Uterus (tissue), 4 donors: ENCODE measurements around the gene LSP1. TPM values are rescaled to one million over a fixed set of nuclear protein-coding genes. Genes with fewer than 3 reads are reported as not detected.

Experiments
- DNase-seq, 2 donors: peaks; one replicate each; pipeline ENCODE4 v3.0.0-alpha.2; 2019 to 2020
- H3K27ac ChIP-seq, 2 donors: fragments of 200-600 bp; sonication (generic); 1 replicate in 1 of 2; 2 replicates in 1 of 2; pipeline ENCODE4 v1.5.1; 2016 to 2018
- H3K27me3 ChIP-seq, 2 donors: fragments of 200-600 bp; sonication (generic); one replicate each; pipeline ENCODE4 v1.5.1; 2018 to 2019; ENCODE audit warnings: control low read depth in 1 of 2
- H3K36me3 ChIP-seq, 2 donors: fragments of 200-600 bp; sonication (generic); one replicate each; pipeline ENCODE4 v1.5.1; 2019; ENCODE audit warnings: control low read depth in 1 of 2
- H3K4me1 ChIP-seq, 2 donors: fragments of 200-600 bp; sonication (generic); one replicate each; pipeline ENCODE4 v1.5.1; 2018 to 2019; ENCODE audit warnings: control low read depth in 1 of 2
- H3K4me3 ChIP-seq, 2 donors: fragments of 200-600 bp; sonication (generic); 1 replicate in 1 of 2; 2 replicates in 1 of 2; pipeline ENCODE4 v1.5.1; 2018 to 2019; ENCODE audit warnings: mild to moderate bottlenecking in 1 of 2
- H3K9me3 ChIP-seq, 2 donors: fragments of 200-600 bp; sonication (generic); one replicate each; pipeline ENCODE4 v1.5.1; 2019; ENCODE audit warnings: control low read depth in 1 of 2
- POLR2A ChIP-seq, 2 donors: fragments of 450-650 bp; IDR thresholded peaks; one replicate each; pipeline ENCODE4 v1.6.1; 2016; ENCODE audit warnings: antibody characterized with exemption in 2 of 2, mild to moderate bottlenecking in 1 of 2, moderate library complexity in 1 of 2
- intact Hi-C: fragments of 100-400 bp; cut with DNase I; formaldehyde crosslinking; loops from one replicate; pipeline ENCODE4 v1.15.1; 2023; ENCODE audit warnings: low total_unique reads
- total RNA-seq, 4 donors: library from RNA; depleted of rRNA in 3 of 4; stranded (reverse); fragments of >200 nt in 3 of 4; gene quantifications; one replicate each; pipeline versions ENCODE4 v1.1.0 to v1.2.4, GENCODE V29; 2014 to 2023
- TF ChIP-seq, protein P1 (sequence below), 4 experiments: fragments of 200-600 bp in 2 of 4; fragments of 450-650 bp in 2 of 4; sonication (generic) in 2 of 4; IDR thresholded peaks; one replicate each; pipeline ENCODE4 v1.5.1; 2016 to 2019; ENCODE audit warnings: antibody characterized with exemption in 4 of 4, mild to moderate bottlenecking in 2 of 4, moderate library complexity in 1 of 4
- donor health status: DM: yes; HTN: yes; CAD: no.

LSP1 gene
- total RNA-seq, 4 donors from 2014 or later: 11.2 to 112 (median 25.1) TPM

DNA sequence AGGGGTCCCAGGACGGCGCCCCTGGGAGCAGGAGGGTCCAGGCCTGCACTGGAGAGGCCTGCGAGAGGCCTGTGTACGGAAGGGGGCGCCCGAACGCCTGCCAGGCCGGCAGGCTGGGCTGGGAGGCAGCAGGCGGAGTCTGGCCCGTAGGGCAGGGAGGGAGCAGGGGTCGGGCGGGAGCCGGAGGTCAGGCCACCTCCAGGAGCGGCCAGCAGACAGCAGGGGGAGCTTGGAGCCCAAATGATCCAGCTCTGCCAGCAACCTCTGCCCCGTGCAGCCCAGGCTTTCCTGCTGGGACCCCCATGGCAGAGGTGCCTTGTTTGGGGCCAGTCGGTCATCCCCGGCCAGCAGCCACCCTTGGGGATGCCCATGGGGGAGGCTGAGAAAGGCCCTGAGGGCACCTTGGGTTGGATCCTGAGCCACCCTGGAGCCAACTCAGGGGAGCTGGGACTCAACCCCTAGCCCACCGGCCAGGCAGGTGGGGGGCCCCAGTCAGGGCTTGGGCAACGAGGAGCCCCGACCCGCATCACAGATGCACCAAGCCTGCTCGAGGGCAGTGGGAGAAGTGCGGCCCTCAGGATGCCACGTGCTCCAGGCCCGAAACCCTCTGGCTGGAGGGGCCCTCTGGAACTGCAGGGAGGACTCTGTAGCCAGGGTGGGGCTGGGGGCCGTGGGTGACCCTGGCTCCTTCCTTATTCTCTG lies 27.7 kb upstream of the LSP1 start:
- no peaks in the 10 kb centered on the region for H3K36me3 ChIP-seq
- H3K27ac ChIP-seq: no peak overlapping the region
- intact Hi-C loops: no loop called here
- H3K27me3 ChIP-seq: no peaks in the 10 kb centered on the region
- TF ChIP-seq, protein P1, sequence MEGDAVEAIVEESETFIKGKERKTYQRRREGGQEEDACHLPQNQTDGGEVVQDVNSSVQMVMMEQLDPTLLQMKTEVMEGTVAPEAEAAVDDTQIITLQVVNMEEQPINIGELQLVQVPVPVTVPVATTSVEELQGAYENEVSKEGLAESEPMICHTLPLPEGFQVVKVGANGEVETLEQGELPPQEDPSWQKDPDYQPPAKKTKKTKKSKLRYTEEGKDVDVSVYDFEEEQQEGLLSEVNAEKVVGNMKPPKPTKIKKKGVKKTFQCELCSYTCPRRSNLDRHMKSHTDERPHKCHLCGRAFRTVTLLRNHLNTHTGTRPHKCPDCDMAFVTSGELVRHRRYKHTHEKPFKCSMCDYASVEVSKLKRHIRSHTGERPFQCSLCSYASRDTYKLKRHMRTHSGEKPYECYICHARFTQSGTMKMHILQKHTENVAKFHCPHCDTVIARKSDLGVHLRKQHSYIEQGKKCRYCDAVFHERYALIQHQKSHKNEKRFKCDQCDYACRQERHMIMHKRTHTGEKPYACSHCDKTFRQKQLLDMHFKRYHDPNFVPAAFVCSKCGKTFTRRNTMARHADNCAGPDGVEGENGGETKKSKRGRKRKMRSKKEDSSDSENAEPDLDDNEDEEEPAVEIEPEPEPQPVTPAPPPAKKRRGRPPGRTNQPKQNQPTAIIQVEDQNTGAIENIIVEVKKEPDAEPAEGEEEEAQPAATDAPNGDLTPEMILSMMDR (IDR thresholded peaks at IDR 0.05): no peak
- no peak for TF ChIP-seq POLR2A (IDR thresholded peaks at IDR 0.05)
- H3K4me1 ChIP-seq: no peaks in the 10 kb centered on the region
- no peaks in the 10 kb centered on the region for H3K9me3 ChIP-seq
- no peak overlapping the region for H3K4me3 ChIP-seq
- DNase-seq: no peak

DNA sequence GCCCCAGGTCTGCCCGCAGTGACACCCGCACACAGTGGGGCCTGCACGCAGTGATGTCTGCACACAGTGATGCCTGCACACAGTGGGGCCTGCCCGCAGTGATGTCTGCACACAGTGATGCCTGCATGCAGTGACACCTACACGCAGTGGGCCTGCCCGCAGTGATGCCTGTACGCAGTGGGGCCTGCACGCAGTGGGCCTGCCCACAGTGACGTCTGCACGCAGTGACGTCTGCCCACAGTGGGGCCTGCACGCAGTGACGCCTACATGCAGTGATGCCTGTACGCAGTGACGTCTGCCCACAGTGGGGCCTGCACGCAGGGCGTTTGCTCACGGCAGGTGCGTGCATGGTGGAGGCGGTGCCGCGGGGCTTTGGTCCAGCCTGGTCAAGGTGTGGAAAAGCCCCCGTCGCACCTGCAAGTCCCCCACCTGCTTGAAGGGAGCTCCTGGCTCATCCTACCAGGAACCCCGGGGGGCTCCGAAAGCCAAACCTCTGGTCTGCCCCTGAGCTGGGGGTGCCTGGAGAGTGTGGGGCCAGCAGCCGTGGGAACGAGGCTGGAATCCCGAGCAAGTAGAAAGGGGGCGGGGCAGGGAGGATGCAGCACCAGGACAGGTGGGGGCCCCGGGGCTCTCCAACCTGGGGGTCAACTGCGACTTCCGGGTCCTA lies 27.0 kb upstream of the LSP1 start:
- Histone ChIP-seq H3K36me3 (no peaks in the 10 kb centered on the region), H3K4me1 (no peaks in the 10 kb centered on the region), H3K9me3 (no peaks in the 10 kb centered on the region), H3K27me3 (no peaks in the 10 kb centered on the region), H3K27ac (no peak overlapping the region), H3K4me3 (no peak overlapping the region)
- DNase-seq: no peak
- TF ChIP-seq POLR2A (IDR thresholded peaks at IDR 0.05): no peak
- TF ChIP-seq, protein P1 (IDR thresholded peaks at IDR 0.05): no peak
- intact Hi-C loops: no loop called here

DNA sequence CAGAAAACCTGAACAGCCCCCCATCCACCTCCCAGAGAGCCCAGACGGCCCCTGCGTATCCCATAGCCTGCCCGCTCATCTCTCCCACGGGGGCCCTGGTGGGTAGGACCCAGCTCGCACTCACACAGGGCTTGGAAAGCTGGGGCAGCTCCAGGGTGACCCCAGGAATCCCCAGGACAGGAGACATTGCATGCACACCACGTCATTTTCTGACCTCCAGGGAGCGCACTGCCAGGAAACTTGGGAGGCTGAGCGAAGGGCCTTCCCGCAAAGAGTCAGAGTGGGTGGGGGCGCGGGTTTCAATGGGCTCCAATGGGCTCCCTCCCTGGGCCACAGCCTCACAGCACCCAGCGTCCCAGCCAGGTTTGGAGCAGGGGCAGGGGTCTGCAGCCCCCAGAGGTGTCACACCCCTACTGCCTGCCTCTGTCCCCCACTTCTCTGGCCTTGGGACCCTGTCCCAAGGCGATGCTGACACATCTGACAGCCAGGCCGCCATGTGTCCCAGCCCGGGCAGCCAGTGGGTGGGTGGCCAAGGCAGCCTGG lies 26.3 kb upstream of the LSP1 start:
- no peak overlapping the region for H3K4me3 ChIP-seq
- intact Hi-C loops: no loop called here
- no peaks in the 10 kb centered on the region for H3K36me3 ChIP-seq
- H3K27me3 ChIP-seq: no peaks in the 10 kb centered on the region
- no peaks in the 10 kb centered on the region for H3K4me1 ChIP-seq
- H3K9me3 ChIP-seq: no peaks in the 10 kb centered on the region
- no peak for DNase-seq
- TF ChIP-seq, protein P1 (IDR thresholded peaks at IDR 0.05): no peak
- no peak for TF ChIP-seq POLR2A (IDR thresholded peaks at IDR 0.05)
- H3K27ac ChIP-seq: no peak overlapping the region

DNA sequence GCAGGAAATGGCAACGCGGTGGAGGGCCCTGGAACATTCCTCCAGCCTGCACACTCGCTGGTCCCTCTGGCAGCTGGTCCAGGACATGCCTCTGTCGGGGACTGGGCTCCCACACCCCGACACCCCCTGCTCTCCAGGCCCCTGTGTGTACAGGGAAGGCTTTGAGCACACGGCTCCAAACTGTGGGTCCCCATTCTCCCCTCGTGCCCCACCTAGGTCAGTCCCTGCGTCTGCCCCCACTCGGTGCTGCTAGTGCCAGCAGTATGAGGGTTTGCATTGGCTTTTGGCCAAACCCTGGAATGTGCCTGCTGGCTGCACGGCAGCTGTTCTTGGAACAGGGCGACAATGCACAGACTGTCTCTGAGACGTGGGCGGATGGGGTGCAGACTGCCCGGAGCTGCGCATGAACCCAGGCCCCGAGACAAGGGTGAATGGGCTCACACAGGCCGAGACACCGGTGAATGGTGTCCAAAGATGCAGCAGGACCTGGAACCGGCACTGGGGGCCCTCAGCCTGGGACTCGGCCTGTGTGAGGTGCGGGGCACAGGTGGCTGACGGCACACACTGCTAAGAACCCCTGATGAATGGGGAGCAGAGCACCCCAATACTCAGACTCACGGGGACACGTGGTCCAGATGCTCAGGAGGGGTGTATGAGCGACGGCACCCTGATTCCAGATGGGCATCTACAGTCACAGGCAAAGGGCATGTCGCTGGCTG lies 25.6 kb upstream of the LSP1 start:
- H3K27me3 ChIP-seq: no peaks in the 10 kb centered on the region
- no peak overlapping the region for H3K4me3 ChIP-seq
- intact Hi-C loops: no loop called here
- TF ChIP-seq, protein P1 (IDR thresholded peaks at IDR 0.05): no peak
- TF ChIP-seq POLR2A (IDR thresholded peaks at IDR 0.05): no peak
- H3K36me3 ChIP-seq: no peaks in the 10 kb centered on the region
- H3K9me3 ChIP-seq: no peaks in the 10 kb centered on the region
- H3K4me1 ChIP-seq: no peaks in the 10 kb centered on the region
- no peak for DNase-seq
- no peak overlapping the region for H3K27ac ChIP-seq

DNA sequence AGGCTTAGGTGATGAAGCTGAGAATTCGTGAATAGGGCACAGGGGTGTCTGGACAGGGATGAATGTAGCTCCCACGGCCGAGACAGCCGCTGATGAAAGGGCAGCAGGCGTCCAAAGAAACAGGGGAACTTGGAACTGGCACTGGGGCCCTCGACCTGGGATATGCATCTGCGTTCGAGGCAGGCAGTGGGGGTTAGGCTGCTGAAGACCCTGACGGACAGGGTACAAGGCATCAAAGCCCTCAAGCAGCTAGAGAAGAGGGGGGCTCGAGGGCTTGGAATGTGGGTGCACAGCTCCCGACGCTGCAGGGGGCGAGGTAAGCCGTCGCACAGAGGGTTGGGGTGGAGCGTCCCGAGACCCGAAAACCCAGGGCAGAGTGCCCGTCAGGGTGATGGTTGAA lies 25.0 kb upstream of the LSP1 start:
- no peak for DNase-seq
- Histone ChIP-seq H3K36me3 (no peaks in the 10 kb centered on the region), H3K4me3 (no peak overlapping the region), H3K9me3 (no peaks in the 10 kb centered on the region), H3K4me1 (no peaks in the 10 kb centered on the region), H3K27me3 (no peaks in the 10 kb centered on the region), H3K27ac (no peak overlapping the region)
- intact Hi-C loops: no loop called here
- TF ChIP-seq POLR2A (IDR thresholded peaks at IDR 0.05): no peak
- TF ChIP-seq, protein P1 (IDR thresholded peaks at IDR 0.05): no peak
